Keratinocyte (primary cell): Measurements from ENCODE around the gene ALKBH5. TPM values are rescaled to one million over a fixed set of nuclear protein-coding genes. Genes with fewer than 3 reads are reported as not detected.

Source experiments
- DNase-seq: peaks from one replicate; pipeline ENCODE4 v3.0.0-alpha.2; 2011; ENCODE audit warnings: low read depth, missing footprints, low spot score
- FAIRE-seq: peaks from 2 replicates; lab custom pipeline; 2011; peaks lifted over from hg19 to GRCh38; lab: Jason Lieb, UNC
- H2AFZ ChIP-seq: 2 replicates; pipeline ENCODE4 v1.6.0; 2012; ENCODE audit warnings: low read length, control low read depth, inconsistent platforms; ENCODE audit not compliant: control insufficient read depth
- H3K27ac ChIP-seq: 2 replicates; pipeline ENCODE4 v1.5.1; 2011; ENCODE audit warnings: low read length; ENCODE audit not compliant: control insufficient read depth, insufficient read depth
- H3K27me3 ChIP-seq: 3 replicates; pipeline ENCODE4 v1.6.0; 2011; ENCODE audit warnings: low read length; ENCODE audit not compliant: control insufficient read depth, insufficient read depth; ENCODE audit errors: extremely low read depth
- H3K36me3 ChIP-seq, 2 experiments: 2 replicates in 1 of 2; 3 replicates in 1 of 2; pipeline ENCODE4 v1.5.1; 2011; ENCODE audit warnings: low read length in 2 of 2, mild to moderate bottlenecking in 1 of 2; ENCODE audit not compliant: control insufficient read depth in 2 of 2, insufficient read depth in 2 of 2; ENCODE audit errors: extremely low read depth in 1 of 2
- H3K4me1 ChIP-seq: 3 replicates; pipeline ENCODE4 v1.5.1; 2011; ENCODE audit warnings: low read length; ENCODE audit not compliant: control insufficient read depth, insufficient read depth; ENCODE audit errors: extremely low read depth
- H3K4me2 ChIP-seq: 3 replicates; pipeline ENCODE4 v1.6.0; 2011; ENCODE audit warnings: low read depth, low read length; ENCODE audit not compliant: control insufficient read depth, insufficient read depth; ENCODE audit errors: extremely low read depth
- H3K4me3 ChIP-seq, 3 experiments: fragments of 200-600 bp in 1 of 3; sonication (generic) in 1 of 3; 2 replicates in 2 of 3; 3 replicates in 1 of 3; pipeline ENCODE4 v1.5.1; 2011 to 2016; ENCODE audit warnings: low read length in 3 of 3, mild to moderate bottlenecking in 3 of 3, control low read depth in 2 of 3, inconsistent platforms in 1 of 3, low read depth in 1 of 3, mixed read lengths in 1 of 3, mixed run types in 1 of 3, moderate library complexity in 1 of 3; ENCODE audit not compliant: control insufficient read depth in 2 of 3, insufficient read depth in 2 of 3; ENCODE audit errors: extremely low read depth in 1 of 3
- H3K79me2 ChIP-seq: 2 replicates; pipeline ENCODE4 v1.6.0; 2012; ENCODE audit warnings: low read length; ENCODE audit not compliant: control insufficient read depth, insufficient read depth
- H3K9ac ChIP-seq: 3 replicates; pipeline ENCODE4 v1.6.0; 2011; ENCODE audit warnings: low read length; ENCODE audit not compliant: control insufficient read depth, insufficient read depth; ENCODE audit errors: extremely low read depth
- H3K9me1 ChIP-seq: 3 replicates; pipeline ENCODE4 v1.6.0; 2011; ENCODE audit warnings: low read length; ENCODE audit not compliant: control insufficient read depth, insufficient read depth; ENCODE audit errors: extremely low read depth
- H3K9me3 ChIP-seq: 2 replicates; pipeline ENCODE4 v1.5.1; 2012; ENCODE audit warnings: low read depth, low read length; ENCODE audit not compliant: control insufficient read depth
- H4K20me1 ChIP-seq: 3 replicates; pipeline ENCODE4 v1.6.0; 2011; ENCODE audit warnings: low read length; ENCODE audit not compliant: control insufficient read depth, insufficient read depth; ENCODE audit errors: extremely low read depth
- CTCF ChIP-seq, 3 experiments: IDR thresholded peaks in 1 of 3; conservative IDR thresholded peaks in 1 of 3; optimal IDR thresholded peaks in 1 of 3; 2 replicates in 2 of 3; 3 replicates in 1 of 3; pipeline versions ENCODE3 to v1.5.1; 2011; ENCODE audit warnings: low read length in 3 of 3, mild to moderate bottlenecking in 3 of 3, moderate library complexity in 2 of 3, control low read depth in 1 of 3, inconsistent platforms in 1 of 3; ENCODE audit not compliant: insufficient read depth in 2 of 3; ENCODE audit errors: extremely low read depth in 1 of 3
- EZH2 ChIP-seq: IDR thresholded peaks from one replicate; pipeline ENCODE4 v1.6.1; 2012; ENCODE audit warnings: inconsistent platforms, mild to moderate bottlenecking, low read length, moderate library complexity
- dilution Hi-C: fragments of 300-500 bp; cut with MboI; formaldehyde crosslinking; loops from one replicate; pipeline ENCODE4 v1.7.0; 2020; ENCODE audit warnings: low sequenced_read_pairs; ENCODE audit not compliant: extremely low pct_ligation_motif_present
- polyA plus RNA-seq, 5 experiments: library from polyadenylated mRNA; depleted of rRNA in 3 of 5; stranded (reverse) in 3 of 5; stranded (forward) in 1 of 5; unstranded in 1 of 5; fragments of >200 nt; gene quantifications; 1 replicate in 1 of 5; 2 replicates in 3 of 5; 3 replicates in 1 of 5; pipeline versions ENCODE4 v1.2.1 to v1.2.3, GENCODE V29; 2011 to 2012; ENCODE audit warnings: missing spikeins in 2 of 5, low read depth in 1 of 5, low replicate concordance in 1 of 5

The ALKBH5 gene
- polyA plus RNA-seq, 1 donor (not counting 4 experiments of a cell fraction or from before 2014, with no cell fraction given), result 50.2 TPM

GRCh38 chr17:18228176-18228682, 44.6 kb downstream of the ALKBH5 start:
- H3K9me3 ChIP-seq, result no peaks in the 10 kb centered on the region
- no peak for DNase-seq
- peaks cover 2% of the 10 kb centered on the region for H3K9me1 ChIP-seq
- H3K4me1 ChIP-seq, result peaks cover 8% of the 10 kb centered on the region
- TF ChIP-seq CTCF (optimal IDR thresholded peaks at IDR 0.05 in 1 of 3, IDR thresholded peaks at IDR 0.05 in 1 of 3, conservative IDR thresholded peaks at IDR 0.05 in 1 of 3; ENCODE audit: extremely low read depth in 1 of 3, insufficient read depth in 2 of 3, low read length in 3 of 3) (no peak), EZH2 (no peak)
- FAIRE-seq, result no peak
- no peak overlapping the region for H3K4me3 ChIP-seq
- H3K36me3 ChIP-seq, result peaks cover 4 to 9% of the 10 kb centered on the region in 2 experiments
- no peaks in the 10 kb centered on the region for H4K20me1 ChIP-seq
- no peaks in the 10 kb centered on the region for H3K27me3 ChIP-seq
- H3K9ac ChIP-seq, result no peak overlapping the region
- H2AFZ ChIP-seq, result no peak overlapping the region
- no peak overlapping the region for H3K4me2 ChIP-seq
- dilution Hi-C loops, result no loop called here
- no peak overlapping the region for H3K27ac ChIP-seq
- H3K79me2 ChIP-seq, result peaks cover 37% of the 10 kb centered on the region

- DNase-seq (no peak), FAIRE-seq (no peak)
- Histone ChIP-seq H4K20me1 (no peaks in the 10 kb centered on the region), H3K4me3 (no peak overlapping the region), H3K4me2 (no peak overlapping the region), H3K27ac (no peak overlapping the region), H3K9ac (no peak overlapping the region), H2AFZ (no peak overlapping the region), H3K9me3 (no peaks in the 10 kb centered on the region), H3K9me1 (peaks cover 2% of the 10 kb centered on the region), H3K27me3 (no peaks in the 10 kb centered on the region), H3K36me3 (peaks cover 13 to 14% of the 10 kb centered on the region in 2 experiments), H3K79me2 (peaks cover 37% of the 10 kb centered on the region), H3K4me1 (peaks cover 8% of the 10 kb centered on the region)
- no peak for TF ChIP-seq CTCF (optimal IDR thresholded peaks at IDR 0.05 in 1 of 3, IDR thresholded peaks at IDR 0.05 in 1 of 3, conservative IDR thresholded peaks at IDR 0.05 in 1 of 3; ENCODE audit: extremely low read depth in 1 of 3, insufficient read depth in 2 of 3, low read length in 3 of 3)
- TF ChIP-seq EZH2, result no peak
- dilution Hi-C loops, result no loop called here
Observed at GRCh38 chr17:18229254-18229653, 45.6 kb downstream of the ALKBH5 start.
